Ectodermal cell (in vitro differentiated cells): Measurements from ENCODE around the gene HNMT.
"Not testable (repeated sequence)": the region's sequence is repeated elsewhere in the genome, so short reads cannot be mapped to it uniquely, and the experiment has no call there.

Experiments
- H3K27ac ChIP-seq: 2 replicates; pipeline ENCODE4 v1.7.0; 2013; ENCODE audit warnings: mild to moderate bottlenecking, low read depth, low read length; ENCODE audit not compliant: insufficient read depth, poor library complexity, severe bottlenecking
- H3K27me3 ChIP-seq: 2 replicates; pipeline ENCODE4 v1.7.0; 2013; ENCODE audit warnings: mild to moderate bottlenecking, low read length; ENCODE audit not compliant: insufficient read depth, control insufficient read depth, poor library complexity, severe bottlenecking
- H3K36me3 ChIP-seq: one replicate; pipeline ENCODE4 v1.7.0; 2013; ENCODE audit warnings: low read length; ENCODE audit not compliant: control insufficient read depth, insufficient read depth
- H3K4me1 ChIP-seq: one replicate; pipeline ENCODE4 v1.7.0; 2013; ENCODE audit warnings: low read length; ENCODE audit not compliant: control insufficient read depth, insufficient read depth
- H3K4me3 ChIP-seq: 2 replicates; pipeline ENCODE4 v1.7.0; 2013; ENCODE audit warnings: low read depth, low read length, control low read depth; ENCODE audit not compliant: insufficient read depth
- H3K9me3 ChIP-seq: 2 replicates; pipeline ENCODE4 v1.7.0; 2013; ENCODE audit warnings: mild to moderate bottlenecking, low read length, moderate library complexity; ENCODE audit not compliant: control insufficient read depth
- WGBS, 2 experiments: methylation state at CpG; one replicate each; pipeline ENCODE4 v1.1.7; 2013; ENCODE audit warnings: missing lambda C conversion rate in 2 of 2; 5-methylcytosine and 5-hydroxymethylcytosine counted together

Gene HNMT

DNA sequence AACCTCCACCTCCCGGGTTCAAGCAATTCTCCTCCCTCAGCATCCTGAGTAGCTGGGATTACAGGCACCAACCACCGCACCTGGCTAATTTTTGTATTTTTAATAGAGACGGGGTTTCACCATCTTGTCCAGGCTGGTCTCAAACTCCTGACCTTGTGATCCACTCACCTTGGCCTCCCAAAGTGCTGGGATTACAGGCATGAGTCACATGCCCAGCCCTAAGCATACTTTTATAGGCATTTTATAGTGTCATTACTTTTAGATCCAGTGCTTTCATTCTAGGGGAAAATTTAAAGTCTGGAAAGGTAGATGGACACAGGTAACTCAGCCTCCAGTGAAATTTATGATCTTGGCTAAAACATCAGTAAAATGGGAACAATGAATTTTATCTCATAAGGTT, 7.0 kb downstream of the HNMT start:
- H3K36me3 ChIP-seq, H3K27me3 ChIP-seq, H3K4me3 ChIP-seq, H3K27ac ChIP-seq, H3K9me3 ChIP-seq, H3K4me1 ChIP-seq: not testable (repeated sequence)
- WGBS, 2 experiments: 91% methylated on average over 3 of the region's 3 CpGs

- H3K9me3 ChIP-seq: no peaks in the 10 kb centered on the region
- H3K27ac ChIP-seq: no peak overlapping the region
- no peaks in the 10 kb centered on the region for H3K27me3 ChIP-seq
- H3K36me3 ChIP-seq: no peaks in the 10 kb centered on the region
- no peak overlapping the region for H3K4me3 ChIP-seq
- H3K4me1 ChIP-seq: no peaks in the 10 kb centered on the region
Observed at GRCh38 chr2:137973280-137973679, 9.0 kb downstream of the HNMT start.

GRCh38 chr2:137975280-137976271, 11.3 kb downstream of the HNMT start:
- Histone ChIP-seq H3K4me1 (no peaks in the 10 kb centered on the region), H3K27me3 (no peaks in the 10 kb centered on the region), H3K9me3 (no peaks in the 10 kb centered on the region), H3K27ac (no peak overlapping the region), H3K36me3 (no peaks in the 10 kb centered on the region), H3K4me3 (no peak overlapping the region)
- WGBS, 2 experiments: 76 to 84% methylated on average over 6 to 8 of the region's 8 CpGs

DNA sequence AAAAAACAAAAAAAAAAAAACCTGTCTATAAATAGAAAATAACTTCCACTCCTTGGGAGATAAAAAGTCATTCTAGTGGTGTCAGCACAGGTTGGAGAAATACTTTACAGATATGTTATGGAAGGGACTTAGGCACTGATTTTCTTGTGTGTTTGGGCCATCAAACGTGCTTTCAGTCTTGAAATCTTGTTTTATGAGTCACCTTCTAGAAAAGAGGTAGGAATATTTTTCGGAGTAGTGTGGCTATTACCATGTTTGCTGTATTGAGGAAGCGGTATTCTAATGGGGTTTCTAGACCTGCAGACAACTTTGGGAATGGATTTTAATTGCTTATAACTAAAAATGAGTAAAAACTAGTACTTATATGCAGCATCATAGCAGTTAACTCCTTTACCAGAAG, 12.0 kb downstream of the HNMT start:
- Histone ChIP-seq H3K27me3 (no peaks in the 10 kb centered on the region), H3K36me3 (no peaks in the 10 kb centered on the region), H3K9me3 (no peaks in the 10 kb centered on the region), H3K4me1 (no peaks in the 10 kb centered on the region), H3K4me3 (no peak overlapping the region), H3K27ac (no peak overlapping the region)
- WGBS, 2 experiments: 94 to 95% methylated on average over 3 of the region's 3 CpGs

DNA sequence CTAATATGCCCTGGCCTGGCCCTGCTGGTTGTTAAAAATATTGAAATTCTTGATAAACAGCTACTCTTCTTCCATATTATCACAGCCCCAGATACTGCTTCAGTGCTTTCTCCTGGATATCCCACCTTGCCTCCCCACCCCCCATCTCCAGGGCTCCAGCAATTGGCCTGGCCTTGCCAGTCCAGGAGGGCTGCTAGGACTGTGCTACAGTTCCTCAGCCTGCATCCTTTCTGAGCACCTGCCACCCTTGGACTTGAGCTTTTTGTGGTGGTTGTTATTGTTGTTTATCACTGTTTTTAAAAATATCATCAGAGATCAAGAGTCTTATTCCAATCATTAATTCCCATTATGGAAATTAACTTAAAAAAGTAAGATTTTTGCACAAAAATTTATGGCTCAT, 13.5 kb downstream of the HNMT start:
- Histone ChIP-seq H3K27me3 (no peaks in the 10 kb centered on the region), H3K9me3 (no peaks in the 10 kb centered on the region), H3K4me1 (no peaks in the 10 kb centered on the region), H3K36me3 (no peaks in the 10 kb centered on the region), H3K4me3 (no peak overlapping the region), H3K27ac (no peak overlapping the region)

- Histone ChIP-seq H3K9me3 (no peaks in the 10 kb centered on the region), H3K4me3 (no peak overlapping the region), H3K4me1 (no peaks in the 10 kb centered on the region), H3K27me3 (no peaks in the 10 kb centered on the region), H3K36me3 (no peaks in the 10 kb centered on the region), H3K27ac (no peak overlapping the region)
Observed at GRCh38 chr2:137980459-137980858, 16.2 kb downstream of the HNMT start.

GRCh38 chr2:137981112-137981656, 16.9 kb downstream of the HNMT start:
- no peaks in the 10 kb centered on the region for H3K36me3 ChIP-seq
- 93 to 95% methylated on average over 11 of the region's 11 CpGs for WGBS, 2 experiments
- H3K27me3 ChIP-seq: no peaks in the 10 kb centered on the region
- H3K9me3 ChIP-seq: no peaks in the 10 kb centered on the region
- H3K27ac ChIP-seq: no peak overlapping the region
- H3K4me1 ChIP-seq: no peaks in the 10 kb centered on the region
- H3K4me3 ChIP-seq: no peak overlapping the region

GRCh38 chr2:137983581-137983980, 19.3 kb downstream of the HNMT start:
- Histone ChIP-seq H3K9me3 (no peaks in the 10 kb centered on the region), H3K27ac (no peak overlapping the region), H3K4me3 (no peak overlapping the region), H3K27me3 (no peaks in the 10 kb centered on the region), H3K4me1 (no peaks in the 10 kb centered on the region), H3K36me3 (no peaks in the 10 kb centered on the region)
- 95% methylated on average over 3 of the region's 3 CpGs for WGBS, 2 experiments

DNA sequence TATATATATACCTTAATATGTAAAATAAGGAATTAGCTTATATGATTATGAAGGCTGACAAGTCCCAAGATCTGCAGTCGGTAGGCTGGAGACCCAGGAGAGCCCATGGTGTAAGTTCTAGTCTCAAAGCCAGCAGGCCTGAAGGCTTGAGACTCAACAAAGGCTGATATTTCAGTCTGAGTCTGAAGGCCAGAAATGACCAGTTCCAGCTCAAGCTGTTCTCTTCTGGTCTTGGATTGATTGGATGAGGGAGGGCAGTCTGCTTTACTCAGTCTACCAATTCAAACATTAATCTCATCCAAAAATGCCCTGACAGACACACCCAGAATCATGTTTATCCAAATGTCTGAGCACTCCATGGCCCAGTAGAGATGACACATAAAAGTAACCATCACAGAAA, 22.0 kb downstream of the HNMT start:
- H3K27ac ChIP-seq: no peak overlapping the region
- H3K27me3 ChIP-seq: no peaks in the 10 kb centered on the region
- H3K36me3 ChIP-seq: no peaks in the 10 kb centered on the region
- H3K4me1 ChIP-seq: no peaks in the 10 kb centered on the region
- no peak overlapping the region for H3K4me3 ChIP-seq
- WGBS, 2 experiments: 97 to 98% methylated on average over 1 of the region's 1 CpG
- no peaks in the 10 kb centered on the region for H3K9me3 ChIP-seq

DNA sequence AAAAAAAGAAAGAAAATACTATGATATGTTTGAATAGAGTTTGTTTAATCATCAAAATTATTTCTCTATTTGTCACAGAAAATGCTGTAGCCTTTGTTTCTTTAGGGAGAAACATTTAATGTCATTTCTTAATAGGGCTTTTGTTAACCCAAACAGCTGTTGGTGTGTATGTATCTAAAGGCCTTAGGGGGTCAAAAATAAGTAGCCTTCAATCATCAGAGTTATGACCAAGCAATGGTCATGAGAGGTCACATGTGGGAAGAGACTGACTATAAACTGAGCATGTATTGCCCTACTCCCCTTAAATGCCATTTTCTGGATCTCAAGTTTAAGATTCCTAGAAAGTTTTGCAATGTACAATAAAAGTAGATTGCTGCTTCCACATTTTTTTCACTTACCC, 22.7 kb downstream of the HNMT start:
- H3K9me3 ChIP-seq: no peaks in the 10 kb centered on the region
- H3K27ac ChIP-seq: no peak overlapping the region
- H3K4me3 ChIP-seq: no peak overlapping the region
- no peaks in the 10 kb centered on the region for H3K4me1 ChIP-seq
- H3K27me3 ChIP-seq: no peaks in the 10 kb centered on the region
- no peaks in the 10 kb centered on the region for H3K36me3 ChIP-seq
